Measurements from ENCODE around the gene ELL2.

The ELL2 gene

DNA sequence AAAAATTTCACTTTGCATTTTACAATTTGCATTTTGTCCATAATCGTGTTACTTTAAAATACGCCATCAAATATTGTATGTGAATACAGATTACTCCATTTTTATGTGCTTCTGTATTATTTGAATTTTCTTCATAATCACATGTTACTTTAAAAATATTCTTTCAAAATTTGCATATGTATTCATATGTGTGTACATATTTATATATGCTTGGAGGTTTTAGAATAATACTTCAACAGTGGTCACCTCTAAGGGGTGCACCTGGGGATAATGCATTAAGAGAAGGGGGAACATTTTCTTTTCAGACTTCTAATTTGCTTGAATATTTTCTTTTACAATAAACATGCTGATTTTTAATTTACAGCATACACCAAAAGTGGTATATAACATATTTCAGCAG is 21.9 kb upstream of the ELL2 start:
- Histone ChIP-seq H3K9ac (ENCODE audit: low read depth in 1 of 2, low read length in 2 of 2) (no peak overlapping the region), H3K4me1 (ENCODE audit: control insufficient read depth in 2 of 2, insufficient read depth in 2 of 2, low read length in 2 of 2) (no peaks in the 10 kb centered on the region), H3K4me3 (ENCODE audit: low read length in 2 of 2) (no peak overlapping the region), H3K27me3 (ENCODE audit: control insufficient read depth in 2 of 2, insufficient read depth in 2 of 2, low read length in 2 of 2) (no peaks in the 10 kb centered on the region), H3K27ac (ENCODE audit: low read depth in 2 of 2, low read length in 2 of 2) (no peak overlapping the region), H3K36me3 (ENCODE audit: control insufficient read depth in 2 of 2, insufficient read depth in 2 of 2, low read length in 2 of 2) (no peaks in the 10 kb centered on the region), H3K9me3 (ENCODE audit: control insufficient read depth in 2 of 2, low read length in 2 of 2) (no peaks in the 10 kb centered on the region)

DNA sequence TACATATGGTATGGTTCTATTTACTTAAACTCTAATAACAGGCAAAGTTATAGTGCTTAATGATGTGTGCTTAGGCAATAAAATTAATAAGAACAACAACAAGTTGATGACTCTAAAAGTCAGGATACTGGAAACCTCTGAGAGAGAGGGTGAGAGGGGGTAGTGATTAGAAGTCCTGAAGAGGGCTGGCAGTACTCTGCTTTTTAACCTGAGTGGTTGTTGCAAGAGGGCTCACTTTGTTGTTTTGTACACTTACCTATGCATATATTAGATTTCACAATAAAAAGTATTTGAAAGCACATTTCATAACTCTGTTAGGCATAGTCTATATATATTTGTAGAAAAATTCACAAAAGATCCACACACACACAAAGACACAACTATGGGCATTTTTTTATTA is 21.4 kb upstream of the ELL2 start:
- Histone ChIP-seq H3K36me3 (ENCODE audit: control insufficient read depth in 2 of 2, insufficient read depth in 2 of 2, low read length in 2 of 2) (no peaks in the 10 kb centered on the region), H3K4me3 (ENCODE audit: low read length in 2 of 2) (no peak overlapping the region), H3K9me3 (ENCODE audit: control insufficient read depth in 2 of 2, low read length in 2 of 2) (no peaks in the 10 kb centered on the region), H3K4me1 (ENCODE audit: control insufficient read depth in 2 of 2, insufficient read depth in 2 of 2, low read length in 2 of 2) (no peaks in the 10 kb centered on the region), H3K27ac (ENCODE audit: low read depth in 2 of 2, low read length in 2 of 2) (no peak overlapping the region), H3K27me3 (ENCODE audit: control insufficient read depth in 2 of 2, insufficient read depth in 2 of 2, low read length in 2 of 2) (no peaks in the 10 kb centered on the region), H3K9ac (ENCODE audit: low read depth in 1 of 2, low read length in 2 of 2) (no peak overlapping the region)

DNA sequence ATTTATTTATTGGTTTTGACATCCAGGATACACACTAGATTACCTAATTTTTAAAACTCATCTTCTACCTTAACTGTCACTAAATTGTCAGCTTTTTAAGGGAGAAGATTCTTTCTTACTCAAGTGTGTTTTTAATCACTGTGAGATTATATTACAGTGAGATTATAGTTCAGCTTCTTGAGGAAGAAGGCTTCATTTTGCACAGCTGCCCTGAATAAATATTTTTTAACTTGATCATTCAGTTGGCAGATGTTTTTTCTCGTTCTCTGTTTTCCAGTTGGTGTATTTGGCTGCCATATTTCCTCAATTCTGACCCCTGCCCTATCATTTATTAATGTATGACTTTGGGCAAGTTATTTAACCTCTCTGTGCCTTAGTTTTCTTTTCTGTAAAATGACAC is 15.0 kb upstream of the ELL2 start:
- H3K9ac ChIP-seq (ENCODE audit: low read depth in 1 of 2, low read length in 2 of 2), result no peak overlapping the region
- H3K27me3 ChIP-seq (ENCODE audit: control insufficient read depth in 2 of 2, insufficient read depth in 2 of 2, low read length in 2 of 2), result no peaks in the 10 kb centered on the region
- H3K4me1 ChIP-seq (ENCODE audit: control insufficient read depth in 2 of 2, insufficient read depth in 2 of 2, low read length in 2 of 2), result no peaks in the 10 kb centered on the region
- H3K9me3 ChIP-seq (ENCODE audit: control insufficient read depth in 2 of 2, low read length in 2 of 2), result no peaks in the 10 kb centered on the region
- no peak overlapping the region for H3K4me3 ChIP-seq (ENCODE audit: low read length in 2 of 2)
- no peak overlapping the region for H3K27ac ChIP-seq (ENCODE audit: low read depth in 2 of 2, low read length in 2 of 2)
- no peaks in the 10 kb centered on the region for H3K36me3 ChIP-seq (ENCODE audit: control insufficient read depth in 2 of 2, insufficient read depth in 2 of 2, low read length in 2 of 2)

DNA sequence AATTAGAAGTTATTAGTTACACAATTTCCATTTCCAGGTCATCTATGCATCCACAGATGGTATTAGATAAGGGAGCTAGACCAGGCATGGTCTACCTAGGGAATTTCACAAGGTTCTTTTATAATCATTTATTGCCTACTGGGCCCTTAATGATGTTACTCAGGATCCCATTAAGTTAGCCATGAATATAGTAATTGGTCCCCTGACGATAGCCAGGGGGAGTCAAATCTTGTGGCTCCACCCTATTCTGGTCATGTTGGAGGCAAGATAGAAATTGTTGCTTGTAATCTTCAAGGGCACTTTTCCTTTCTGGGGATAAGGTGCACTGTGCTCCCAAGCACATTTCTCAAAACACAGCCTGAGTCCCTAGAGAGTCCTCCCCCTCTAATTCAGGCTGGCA is 14.1 kb upstream of the ELL2 start:
- H3K27me3 ChIP-seq (ENCODE audit: control insufficient read depth in 2 of 2, insufficient read depth in 2 of 2, low read length in 2 of 2), result no peaks in the 10 kb centered on the region
- H3K4me3 ChIP-seq (ENCODE audit: low read length in 2 of 2), result no peak overlapping the region
- H3K27ac ChIP-seq (ENCODE audit: low read depth in 2 of 2, low read length in 2 of 2), result no peak overlapping the region
- no peaks in the 10 kb centered on the region for H3K9me3 ChIP-seq (ENCODE audit: control insufficient read depth in 2 of 2, low read length in 2 of 2)
- no peak overlapping the region for H3K9ac ChIP-seq (ENCODE audit: low read depth in 1 of 2, low read length in 2 of 2)
- no peaks in the 10 kb centered on the region for H3K4me1 ChIP-seq (ENCODE audit: control insufficient read depth in 2 of 2, insufficient read depth in 2 of 2, low read length in 2 of 2)
- no peaks in the 10 kb centered on the region for H3K36me3 ChIP-seq (ENCODE audit: control insufficient read depth in 2 of 2, insufficient read depth in 2 of 2, low read length in 2 of 2)

DNA sequence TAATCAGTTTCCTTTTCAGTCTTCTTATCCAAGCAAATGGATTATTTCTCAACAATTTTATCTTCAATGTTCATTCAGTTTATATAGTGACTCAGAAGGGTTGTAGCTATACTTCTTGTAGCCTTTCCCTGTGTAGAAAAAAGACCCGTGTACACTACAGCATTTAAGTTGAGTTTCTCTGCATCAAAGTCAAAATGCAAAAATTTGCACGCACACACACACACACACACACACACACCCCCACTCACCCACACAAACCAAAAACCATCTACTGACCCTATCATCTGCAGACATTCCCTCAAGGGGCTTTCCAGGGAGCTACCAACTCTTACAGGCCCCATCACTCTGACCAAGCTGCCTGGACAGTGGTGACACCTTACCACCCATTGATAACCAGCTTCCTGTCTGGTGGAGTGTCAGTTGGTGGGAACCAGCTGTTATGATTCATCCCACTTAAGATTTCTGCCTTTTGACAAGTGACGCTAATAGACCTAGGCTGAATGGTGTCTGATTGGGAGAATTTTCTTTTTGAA is 12.2 kb upstream of the ELL2 start:
- H3K36me3 ChIP-seq (ENCODE audit: control insufficient read depth in 2 of 2, insufficient read depth in 2 of 2, low read length in 2 of 2), result no peaks in the 10 kb centered on the region
- no peaks in the 10 kb centered on the region for H3K9me3 ChIP-seq (ENCODE audit: control insufficient read depth in 2 of 2, low read length in 2 of 2)
- H3K27me3 ChIP-seq (ENCODE audit: control insufficient read depth in 2 of 2, insufficient read depth in 2 of 2, low read length in 2 of 2), result no peaks in the 10 kb centered on the region
- no peak overlapping the region for H3K27ac ChIP-seq (ENCODE audit: low read depth in 2 of 2, low read length in 2 of 2)
- no peak overlapping the region for H3K9ac ChIP-seq (ENCODE audit: low read depth in 1 of 2, low read length in 2 of 2)
- no peak overlapping the region for H3K4me3 ChIP-seq (ENCODE audit: low read length in 2 of 2)
- H3K4me1 ChIP-seq (ENCODE audit: control insufficient read depth in 2 of 2, insufficient read depth in 2 of 2, low read length in 2 of 2), result no peaks in the 10 kb centered on the region

DNA sequence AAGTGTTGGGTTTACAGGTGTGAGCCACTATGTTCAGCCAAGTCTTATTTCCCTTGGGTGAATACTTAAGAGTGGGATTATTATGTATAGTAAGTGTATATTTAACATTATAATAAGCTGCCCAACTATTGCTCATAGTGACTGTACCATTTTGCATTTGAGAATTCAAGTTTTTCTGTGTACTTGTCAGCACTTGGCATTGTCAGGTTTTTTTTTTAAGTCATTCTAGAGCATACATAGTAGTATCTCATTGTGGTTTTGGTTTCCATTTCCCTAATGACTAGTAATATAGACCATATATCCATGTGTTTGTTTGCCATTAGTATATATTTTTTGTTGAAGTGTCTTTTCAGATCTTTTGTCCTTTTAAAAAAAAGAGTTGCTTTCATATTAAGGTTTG is 10.5 kb upstream of the ELL2 start:
- Histone ChIP-seq H3K27me3 (ENCODE audit: control insufficient read depth in 2 of 2, insufficient read depth in 2 of 2, low read length in 2 of 2) (no peaks in the 10 kb centered on the region), H3K4me3 (ENCODE audit: low read length in 2 of 2) (no peak overlapping the region), H3K36me3 (ENCODE audit: control insufficient read depth in 2 of 2, insufficient read depth in 2 of 2, low read length in 2 of 2) (no peaks in the 10 kb centered on the region), H3K4me1 (ENCODE audit: control insufficient read depth in 2 of 2, insufficient read depth in 2 of 2, low read length in 2 of 2) (no peaks in the 10 kb centered on the region), H3K27ac (ENCODE audit: low read depth in 2 of 2, low read length in 2 of 2) (no peak overlapping the region), H3K9ac (ENCODE audit: low read depth in 1 of 2, low read length in 2 of 2) (no peak overlapping the region), H3K9me3 (ENCODE audit: control insufficient read depth in 2 of 2, low read length in 2 of 2) (no peaks in the 10 kb centered on the region)

DNA sequence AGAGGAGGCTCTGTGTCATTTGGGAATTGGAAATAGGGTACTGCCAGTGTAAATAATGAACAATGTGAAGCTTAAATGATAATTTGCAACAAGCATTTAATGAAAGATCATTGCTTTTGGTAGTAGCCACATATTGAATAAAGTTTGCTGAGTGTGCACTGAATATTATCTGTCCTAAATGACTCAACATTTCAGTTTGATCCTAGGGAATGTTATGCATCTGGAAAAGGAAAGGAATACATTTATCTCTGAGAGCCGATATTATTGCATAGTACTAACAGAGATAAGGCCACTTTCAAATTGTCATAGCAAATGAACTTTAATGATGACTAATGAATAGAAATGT is 8.7 kb upstream of the ELL2 start:
- no peaks in the 10 kb centered on the region for H3K36me3 ChIP-seq (ENCODE audit: control insufficient read depth in 2 of 2, insufficient read depth in 2 of 2, low read length in 2 of 2)
- no peaks in the 10 kb centered on the region for H3K9me3 ChIP-seq (ENCODE audit: control insufficient read depth in 2 of 2, low read length in 2 of 2)
- H3K4me3 ChIP-seq (ENCODE audit: low read length in 2 of 2), result no peak overlapping the region
- no peak overlapping the region for H3K9ac ChIP-seq (ENCODE audit: low read depth in 1 of 2, low read length in 2 of 2)
- H3K4me1 ChIP-seq (ENCODE audit: control insufficient read depth in 2 of 2, insufficient read depth in 2 of 2, low read length in 2 of 2), result no peaks in the 10 kb centered on the region
- H3K27me3 ChIP-seq (ENCODE audit: control insufficient read depth in 2 of 2, insufficient read depth in 2 of 2, low read length in 2 of 2), result no peaks in the 10 kb centered on the region
- H3K27ac ChIP-seq (ENCODE audit: low read depth in 2 of 2, low read length in 2 of 2), result no peak overlapping the region

DNA sequence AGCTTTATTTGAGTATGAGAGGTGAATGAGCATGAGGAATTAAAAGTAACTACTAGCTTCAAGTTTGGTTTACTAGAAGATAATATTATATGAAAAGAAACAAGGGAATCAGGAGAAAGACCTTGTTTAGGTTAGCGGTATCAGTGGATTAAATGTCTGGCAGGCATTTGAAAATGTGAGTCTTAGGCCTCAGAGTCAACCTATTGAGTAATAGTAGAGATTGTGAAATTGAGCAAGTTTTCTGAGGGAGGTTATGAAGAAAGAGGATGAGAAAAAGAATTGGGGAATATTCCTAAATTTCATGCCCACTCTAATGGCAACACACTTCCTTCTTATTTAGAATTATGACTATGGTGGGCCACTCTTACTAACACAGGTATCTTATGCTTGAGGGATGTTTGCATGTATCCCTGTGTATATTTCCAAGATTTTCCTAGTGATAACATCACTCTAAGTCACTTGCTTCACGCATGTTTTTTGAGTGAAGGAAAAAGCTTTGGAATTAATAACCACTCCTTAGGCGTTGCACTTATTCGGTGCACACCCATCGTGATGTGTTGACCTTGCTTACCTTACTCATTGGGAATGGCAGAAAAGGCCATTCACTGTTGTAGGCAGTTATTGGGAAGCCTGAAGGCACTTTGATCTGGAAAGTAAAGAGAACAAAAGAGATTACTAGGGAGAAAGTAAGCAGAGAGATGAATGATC is 8.2 kb upstream of the ELL2 start:
- Histone ChIP-seq H3K36me3 (ENCODE audit: control insufficient read depth in 2 of 2, insufficient read depth in 2 of 2, low read length in 2 of 2) (no peaks in the 10 kb centered on the region), H3K9me3 (ENCODE audit: control insufficient read depth in 2 of 2, low read length in 2 of 2) (no peaks in the 10 kb centered on the region), H3K4me3 (ENCODE audit: low read length in 2 of 2) (no peak overlapping the region), H3K27ac (ENCODE audit: low read depth in 2 of 2, low read length in 2 of 2) (no peak overlapping the region), H3K4me1 (ENCODE audit: control insufficient read depth in 2 of 2, insufficient read depth in 2 of 2, low read length in 2 of 2) (no peaks in the 10 kb centered on the region), H3K27me3 (ENCODE audit: control insufficient read depth in 2 of 2, insufficient read depth in 2 of 2, low read length in 2 of 2) (no peaks in the 10 kb centered on the region), H3K9ac (ENCODE audit: low read depth in 1 of 2, low read length in 2 of 2) (no peak overlapping the region)

DNA sequence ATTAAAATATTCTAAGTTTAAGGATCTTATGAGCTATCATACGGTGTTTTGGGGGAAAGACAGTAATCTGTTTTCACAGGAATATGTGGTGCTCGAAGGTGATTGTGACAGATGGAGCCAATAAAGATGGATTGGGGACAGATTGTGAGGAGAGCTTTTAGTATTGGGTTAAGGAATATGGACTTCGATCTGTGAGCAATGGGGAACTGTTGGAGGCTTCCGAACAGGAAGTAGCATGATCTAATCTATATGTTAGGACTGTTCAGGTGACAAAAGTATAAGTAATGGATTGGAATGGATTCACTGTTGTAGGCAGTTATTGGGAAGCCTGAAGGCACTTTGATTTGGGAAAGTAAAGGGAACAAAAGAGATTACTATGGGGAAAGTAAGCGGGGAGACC is 7.4 kb upstream of the ELL2 start:
- Histone ChIP-seq H3K4me1 (ENCODE audit: control insufficient read depth in 2 of 2, insufficient read depth in 2 of 2, low read length in 2 of 2) (no peaks in the 10 kb centered on the region), H3K9me3 (ENCODE audit: control insufficient read depth in 2 of 2, low read length in 2 of 2) (no peaks in the 10 kb centered on the region), H3K27me3 (ENCODE audit: control insufficient read depth in 2 of 2, insufficient read depth in 2 of 2, low read length in 2 of 2) (no peaks in the 10 kb centered on the region), H3K9ac (ENCODE audit: low read depth in 1 of 2, low read length in 2 of 2) (no peak overlapping the region), H3K27ac (ENCODE audit: low read depth in 2 of 2, low read length in 2 of 2) (no peak overlapping the region), H3K4me3 (ENCODE audit: low read length in 2 of 2) (no peak overlapping the region), H3K36me3 (ENCODE audit: control insufficient read depth in 2 of 2, insufficient read depth in 2 of 2, low read length in 2 of 2) (no peaks in the 10 kb centered on the region)

DNA sequence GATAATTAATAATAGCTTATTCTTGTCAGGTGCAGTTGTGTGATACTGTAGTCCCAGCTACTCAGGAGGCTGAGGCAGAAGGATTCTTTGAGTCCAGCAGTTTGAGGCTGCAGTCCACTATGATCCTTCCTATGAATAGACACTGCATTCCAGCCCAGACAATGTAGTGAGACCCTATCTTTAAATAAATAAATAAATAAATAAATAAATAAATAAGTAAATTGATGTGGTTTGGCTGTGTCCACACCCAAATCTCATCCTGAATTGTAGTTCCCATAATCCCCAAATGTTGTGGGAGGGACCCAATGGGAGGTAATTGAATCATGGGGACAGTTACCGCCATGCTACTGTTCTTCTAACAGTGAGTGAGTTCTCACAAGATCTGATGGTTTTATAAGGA is 5.6 kb upstream of the ELL2 start:
- no peaks in the 10 kb centered on the region for H3K9me3 ChIP-seq (ENCODE audit: control insufficient read depth in 2 of 2, low read length in 2 of 2)
- peaks cover 0 to 2% of the 10 kb centered on the region in 2 donors for H3K4me1 ChIP-seq (ENCODE audit: control insufficient read depth in 2 of 2, insufficient read depth in 2 of 2, low read length in 2 of 2)
- H3K27me3 ChIP-seq (ENCODE audit: control insufficient read depth in 2 of 2, insufficient read depth in 2 of 2, low read length in 2 of 2), result no peaks in the 10 kb centered on the region
- H3K4me3 ChIP-seq (ENCODE audit: low read length in 2 of 2), result no peak overlapping the region
- H3K9ac ChIP-seq (ENCODE audit: low read depth in 1 of 2, low read length in 2 of 2), result no peak overlapping the region
- no peak overlapping the region for H3K27ac ChIP-seq (ENCODE audit: low read depth in 2 of 2, low read length in 2 of 2)
- no peaks in the 10 kb centered on the region for H3K36me3 ChIP-seq (ENCODE audit: control insufficient read depth in 2 of 2, insufficient read depth in 2 of 2, low read length in 2 of 2)

DNA sequence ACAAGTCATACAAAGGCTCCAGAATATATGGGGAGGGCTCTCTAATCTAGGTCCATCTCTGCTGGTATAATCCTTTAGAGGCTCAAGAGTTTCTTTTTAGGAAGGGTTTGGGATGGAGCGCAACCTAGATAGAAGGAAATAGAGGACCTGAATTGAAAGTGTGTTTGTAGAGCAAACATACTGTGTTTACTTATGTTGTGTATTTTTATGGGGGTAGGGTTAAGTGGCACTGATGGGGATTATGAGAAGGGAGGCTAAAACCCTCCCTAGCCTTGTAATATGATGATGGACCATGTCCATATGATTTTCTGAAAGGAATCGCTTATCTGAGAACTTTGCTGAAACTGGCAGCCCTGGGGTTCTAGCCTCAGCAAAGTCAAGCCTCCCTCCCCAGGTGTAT is 4.4 kb upstream of the ELL2 start:
- no peak overlapping the region for H3K9ac ChIP-seq (ENCODE audit: low read depth in 1 of 2, low read length in 2 of 2)
- no peaks in the 10 kb centered on the region for H3K36me3 ChIP-seq (ENCODE audit: control insufficient read depth in 2 of 2, insufficient read depth in 2 of 2, low read length in 2 of 2)
- no peaks in the 10 kb centered on the region for H3K9me3 ChIP-seq (ENCODE audit: control insufficient read depth in 2 of 2, low read length in 2 of 2)
- H3K27ac ChIP-seq (ENCODE audit: low read depth in 2 of 2, low read length in 2 of 2), result no peak overlapping the region
- no peaks in the 10 kb centered on the region for H3K27me3 ChIP-seq (ENCODE audit: control insufficient read depth in 2 of 2, insufficient read depth in 2 of 2, low read length in 2 of 2)
- no peak overlapping the region for H3K4me3 ChIP-seq (ENCODE audit: low read length in 2 of 2)
- peaks cover 0 to 5% of the 10 kb centered on the region in 2 donors for H3K4me1 ChIP-seq (ENCODE audit: control insufficient read depth in 2 of 2, insufficient read depth in 2 of 2, low read length in 2 of 2)

All from mucosa of rectum (tissue), 2 donors.